NT2/D1 (cell line): Measurements from ENCODE around the gene NR3C1.

Source experiments
- DNase-seq: peaks from one replicate; pipeline ENCODE4 v3.0.0-alpha.2; 2011; ENCODE audit warnings: low read depth, low spot score
- H3K27me3 ChIP-seq: 2 replicates; pipeline ENCODE4 v1.6.0; 2011; ENCODE audit warnings: mild to moderate bottlenecking; ENCODE audit not compliant: insufficient read length, insufficient read depth
- H3K36me3 ChIP-seq: 2 replicates; pipeline ENCODE4 v1.6.1; 2011; ENCODE audit warnings: mild to moderate bottlenecking, low read length, mixed read lengths; ENCODE audit not compliant: insufficient read depth, insufficient read length
- H3K4me1 ChIP-seq: 2 replicates; pipeline ENCODE4 v1.5.1; 2011; ENCODE audit not compliant: insufficient read depth, insufficient read length
- H3K4me3 ChIP-seq: 2 replicates; pipeline ENCODE4 v1.5.1; 2011; ENCODE audit warnings: low read depth; ENCODE audit not compliant: insufficient read length
- H3K9ac ChIP-seq: 2 replicates; pipeline ENCODE4 v1.6.0; 2011; ENCODE audit warnings: low read depth; ENCODE audit not compliant: insufficient read length
- H3K9me3 ChIP-seq: 2 replicates; pipeline ENCODE4 v1.5.1; 2011; ENCODE audit warnings: mild to moderate bottlenecking, low read length; ENCODE audit not compliant: insufficient read depth
- SUZ12 ChIP-seq: IDR thresholded peaks from 2 replicates; pipeline ENCODE4 v1.6.1; 2011; ENCODE audit not compliant: insufficient read length, insufficient read depth; ENCODE audit errors: extremely low read depth
- YY1 ChIP-seq: IDR thresholded peaks from 2 replicates; pipeline ENCODE4 v1.6.1; 2011; ENCODE audit not compliant: insufficient read length, insufficient read depth
- ZNF274 ChIP-seq: IDR thresholded peaks from 2 replicates; pipeline ENCODE4 v1.6.1; 2011; ENCODE audit warnings: mild to moderate bottlenecking, low read depth, low read length

Gene NR3C1

GRCh38 chr5:143297756-143298155, 105.7 kb downstream of the NR3C1 start:
- H3K4me3 ChIP-seq: no peak overlapping the region
- no peak for DNase-seq
- H3K4me1 ChIP-seq: no peaks in the 10 kb centered on the region
- H3K9ac ChIP-seq: no peak overlapping the region
- TF ChIP-seq SUZ12: no peak
- no peak for TF ChIP-seq YY1
- no peak for TF ChIP-seq ZNF274
- peaks cover 5% of the 10 kb centered on the region for H3K36me3 ChIP-seq
- no peaks in the 10 kb centered on the region for H3K27me3 ChIP-seq
- H3K9me3 ChIP-seq: no peaks in the 10 kb centered on the region

GRCh38 chr5:143290125-143290524, 113.4 kb downstream of the NR3C1 start:
- Histone ChIP-seq H3K27me3 (no peaks in the 10 kb centered on the region), H3K9ac (no peak overlapping the region), H3K36me3 (peaks cover 5% of the 10 kb centered on the region), H3K9me3 (no peaks in the 10 kb centered on the region), H3K4me1 (no peaks in the 10 kb centered on the region), H3K4me3 (no peak overlapping the region)
- no peak for TF ChIP-seq YY1
- no peak for TF ChIP-seq ZNF274
- TF ChIP-seq SUZ12: no peak
- DNase-seq: no peak

- H3K36me3 ChIP-seq: no peaks in the 10 kb centered on the region
These were observed 119.0 kb downstream of the NR3C1 start for GRCh38 chr5:143284521-143284920.

GRCh38 chr5:143284002-143284401, 119.5 kb downstream of the NR3C1 start:
- no peaks in the 10 kb centered on the region for H3K27me3 ChIP-seq
- TF ChIP-seq YY1 (no peak), ZNF274 (no peak), SUZ12 (no peak)
- no peak overlapping the region for H3K9ac ChIP-seq
- DNase-seq: no peak
- no peaks in the 10 kb centered on the region for H3K36me3 ChIP-seq
- peaks cover 5% of the 10 kb centered on the region; the same call in 1 of the 2 replicates for H3K9me3 ChIP-seq
- no peak overlapping the region for H3K4me3 ChIP-seq
- no peaks in the 10 kb centered on the region for H3K4me1 ChIP-seq

More at GRCh38 chr5:143284521-143284920, 119.0 kb downstream of the NR3C1 start:
- Histone ChIP-seq H3K9me3 (peaks cover 5% of the 10 kb centered on the region; the same call in 1 of the 2 replicates), H3K27me3 (no peaks in the 10 kb centered on the region), H3K4me3 (no peak overlapping the region), H3K4me1 (no peaks in the 10 kb centered on the region), H3K9ac (no peak overlapping the region)
- TF ChIP-seq SUZ12 (no peak), YY1 (no peak), ZNF274 (no peak)
- no peak for DNase-seq

- no peaks in the 10 kb centered on the region for H3K27me3 ChIP-seq
- no peaks in the 10 kb centered on the region for H3K4me1 ChIP-seq
- H3K36me3 ChIP-seq: no peaks in the 10 kb centered on the region
- no peak overlapping the region for H3K9ac ChIP-seq
- TF ChIP-seq YY1: no peak
- no peak for TF ChIP-seq ZNF274
- TF ChIP-seq SUZ12: no peak
- H3K4me3 ChIP-seq: no peak overlapping the region
- H3K9me3 ChIP-seq: peaks cover 5% of the 10 kb centered on the region; the same call in 1 of the 2 replicates
- no peak for DNase-seq
These were observed 122.3 kb downstream of the NR3C1 start for GRCh38 chr5:143281226-143281625.

- H3K36me3 ChIP-seq: no peaks in the 10 kb centered on the region
- peak; percentile 46 for DNase-seq
- H3K4me1 ChIP-seq: no peaks in the 10 kb centered on the region
- no peaks in the 10 kb centered on the region for H3K27me3 ChIP-seq
- TF ChIP-seq YY1: no peak
- no peak for TF ChIP-seq ZNF274
- TF ChIP-seq SUZ12: no peak
- H3K4me3 ChIP-seq: no peak overlapping the region
- H3K9ac ChIP-seq: no peak overlapping the region
- H3K9me3 ChIP-seq: peaks cover 5% of the 10 kb centered on the region; the same call in 1 of the 2 replicates
These were observed 123.8 kb downstream of the NR3C1 start for GRCh38 chr5:143279698-143280097.

GRCh38 chr5:143277536-143277935, 126.0 kb downstream of the NR3C1 start:
- Histone ChIP-seq H3K36me3 (no peaks in the 10 kb centered on the region), H3K4me3 (no peak overlapping the region), H3K27me3 (no peaks in the 10 kb centered on the region), H3K4me1 (no peaks in the 10 kb centered on the region), H3K9me3 (no peaks in the 10 kb centered on the region), H3K9ac (no peak overlapping the region)
- TF ChIP-seq YY1: no peak
- TF ChIP-seq ZNF274: no peak
- no peak for TF ChIP-seq SUZ12
- no peak for DNase-seq
